ENCODE results near the gene TLE5. TPM values are rescaled to one million over a fixed set of nuclear protein-coding genes. Genes with fewer than 3 reads are reported as not detected.

Gene TLE5
- total and polyA plus RNA-seq, 9 of the 15 experiments (the other 6 are each of a cell fraction or from before 2014, with no cell fraction given) = 2.0 to 347 (median 235) TPM

DNA sequence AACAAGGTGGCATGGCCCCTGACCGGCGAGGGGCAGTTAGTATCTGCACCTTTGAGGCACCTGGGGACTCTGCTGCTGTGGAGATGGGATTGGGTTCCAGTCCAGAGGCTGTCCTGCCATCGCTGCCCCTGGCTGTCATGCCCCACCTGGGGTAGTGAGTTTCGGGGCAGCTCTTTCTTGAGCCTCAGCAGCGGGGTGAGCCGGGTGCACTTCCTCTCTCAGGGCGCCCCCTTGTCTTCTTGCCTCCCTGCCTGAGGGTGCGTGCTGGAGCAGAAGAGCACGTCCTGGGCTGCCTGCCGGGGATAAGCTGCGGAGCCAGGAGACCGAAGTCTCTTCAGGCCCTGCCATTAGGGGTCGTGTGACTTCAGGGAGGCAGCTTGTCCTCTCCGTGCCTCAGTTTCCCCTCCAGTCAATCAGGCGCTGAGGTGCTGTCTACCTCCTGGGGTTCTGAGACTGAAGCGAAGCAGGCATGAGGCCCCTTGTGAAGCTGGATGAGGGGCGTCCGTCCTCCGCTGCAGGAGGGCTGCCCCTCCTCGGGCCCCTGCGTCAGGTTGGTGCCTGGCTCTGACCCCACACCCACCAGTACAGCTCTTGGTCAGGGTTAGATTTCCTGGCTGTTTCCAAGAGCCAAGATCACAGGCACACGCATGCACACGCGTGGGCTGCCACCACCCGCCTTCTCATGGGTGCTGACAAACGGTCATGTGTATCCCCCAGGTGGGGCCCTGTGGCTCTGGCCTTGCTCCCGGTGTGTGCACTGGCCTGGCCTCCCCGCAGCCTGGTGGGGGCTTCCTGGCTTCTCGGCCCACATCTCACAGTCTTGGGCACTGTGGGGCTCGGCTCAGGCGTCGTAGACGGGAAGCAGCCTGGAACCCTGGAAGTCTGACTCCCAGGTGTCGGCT, 40.2 kb upstream of the TLE5 start:
- Histone ChIP-seq H4K20me1 (replicated peaks; ENCODE audit: control insufficient read depth, insufficient read depth, low read length) (peaks cover 48% of the 10 kb centered on the region), H3K4me1 (replicated peaks in 1 of 2; ENCODE audit: control insufficient read depth in 2 of 2, insufficient read depth in 2 of 2, low read length in 2 of 2) (peaks cover 0 to 84% of the 10 kb centered on the region in 2 experiments; a peak in 2 of 5 replicates), H3K79me2 (ENCODE audit: control insufficient read depth, insufficient read depth, low read length) (peaks cover 86% of the 10 kb centered on the region), H3K27me3 (ENCODE audit: control insufficient read depth in 2 of 2, insufficient read depth in 2 of 2, low read length in 2 of 2) (no peaks in the 10 kb centered on the region), H3K4me3 (no peak overlapping the region), H3K4me2 (ENCODE audit: insufficient read depth, low read length) (no peak overlapping the region), H3K9me1 (ENCODE audit: control insufficient read depth, insufficient read depth, low read length) (peaks cover 5% of the 10 kb centered on the region), H3K36me3 (ENCODE audit: control insufficient read depth, insufficient read depth, low read length) (no peaks in the 10 kb centered on the region), H3K9ac (ENCODE audit: insufficient read depth in 1 of 2, low read depth in 2 of 2, low read length in 2 of 2) (0 out of 4 replicates have a peak overlapping the region, but pooled peaks of 1 of the 2 experiments have one; percentile 9), H3K9me3 (replicated peaks; ENCODE audit: control insufficient read depth, insufficient read depth, low read depth, low read length) (no peaks in the 10 kb centered on the region), H3K27ac (ENCODE audit: extremely low read depth, low read depth, low read length) (no peak overlapping the region), H2AFZ (ENCODE audit: low read depth, low read length) (no peak overlapping the region)
- CTCF ChIA-PET (ENCODE audit: low intra/inter-chr PET ratio) = interaction anchor here (2.2 kb wide), 1 partner anchor 26 kb away, joined by 7 read pairs; no protein-coding TSS in a partner anchor
- no peak for FAIRE-seq
- intact Hi-C loops (cut with micrococcal nuclease) (loop anchor here (10.0 kb wide), 1 partner anchor 148 kb away; no protein-coding TSS in a partner anchor), in situ Hi-C loops (cut with MboI) (no loop called here)
- no TSS peak for BruUV-seq (replicated peaks)
- ATAC-seq = no peak
- WGBS (ENCODE audit: insufficient coverage, low coverage, missing lambda C conversion rate) = 88% methylated on average over 30 of the region's 34 CpGs
- no peak for DNase-seq (ENCODE audit: extremely low read depth in 1 of 4, low spot score in 3 of 4)
- POLR2A ChIA-PET = interaction anchor here (1.1 kb wide), 1 partner anchor 51 kb away, joined by 3 read pairs; no protein-coding TSS in a partner anchor
- TF ChIP-seq ZBTB8A (IDR thresholded peaks at IDR 0.05; ENCODE audit: partially characterized antibody) = no peak
- TF ChIP-seq NR2C2 (CRISPR knock-in tag; IDR thresholded peaks at IDR 0.05) = no peak
- TF ChIP-seq NR2C2 (tag; IDR thresholded peaks at IDR 0.05) = no peak
- TF ChIP-seq LEF1 (IDR thresholded peaks at IDR 0.05) = no peak
- TF ChIP-seq BCOR (IDR thresholded peaks at IDR 0.05) = peak; percentile 54; the same call in 1 of the 2 replicates
- TF ChIP-seq GABPB2 (CRISPR knock-in tag; conservative IDR thresholded peaks at IDR 0.05) = no peak
- no peak for TF ChIP-seq SP1 (CRISPR knock-in tag; IDR thresholded peaks at IDR 0.05)
- TF ChIP-seq NFIX (CRISPR knock-in tag; IDR thresholded peaks at IDR 0.05; ENCODE audit: low read depth) = no peak
- TF ChIP-seq ZNF175 (CRISPR knock-in tag; IDR thresholded peaks at IDR 0.05; ENCODE audit: low read depth) = no peak
- no peak for TF ChIP-seq STAG1 (CRISPR knock-in tag; IDR thresholded peaks at IDR 0.05; ENCODE audit: borderline replicate concordance)
- TF ChIP-seq POLR2G (IDR thresholded peaks at IDR 0.05; ENCODE audit: low read depth, low read length) = 0 out of 2 replicates have a peak, but pooled peaks have one; percentile 8

Measured in K562 (cell line).